HUES64 (cell line): ENCODE data around the gene RPP25L.

Source experiments
- H3K27ac ChIP-seq: 2 replicates; pipeline ENCODE4 v1.7.0; 2013; ENCODE audit warnings: low read depth, low read length, inconsistent platforms
- H3K27me3 ChIP-seq: 2 replicates; pipeline ENCODE4 v1.6.1; 2013; ENCODE audit warnings: mild to moderate bottlenecking, low read length; ENCODE audit not compliant: insufficient read depth
- H3K36me3 ChIP-seq: 2 replicates; pipeline ENCODE4 v1.6.1; 2013; ENCODE audit warnings: mild to moderate bottlenecking, low read length; ENCODE audit not compliant: insufficient read depth
- H3K4me1 ChIP-seq: 2 replicates; pipeline ENCODE4 v1.6.1; 2013; ENCODE audit warnings: mild to moderate bottlenecking, low read length, moderate library complexity; ENCODE audit not compliant: insufficient read depth
- H3K4me3 ChIP-seq: 2 replicates; pipeline ENCODE4 v1.5.1; 2013; ENCODE audit warnings: mild to moderate bottlenecking, low read length, moderate library complexity
- H3K9ac ChIP-seq: 2 replicates; pipeline ENCODE4 v1.6.1; 2013; ENCODE audit warnings: mild to moderate bottlenecking, low read depth, low read length
- H3K9me3 ChIP-seq: 2 replicates; pipeline ENCODE4 v1.6.1; 2013; ENCODE audit warnings: low read depth, low read length; ENCODE audit not compliant: insufficient read depth
- WGBS: fragments of 150-250, 120-280 bp; methylation state at CpG from one replicate; pipeline ENCODE4 v1.1.7; 2013; ENCODE audit warnings: missing lambda C conversion rate; 5-methylcytosine and 5-hydroxymethylcytosine counted together

The RPP25L gene

DNA sequence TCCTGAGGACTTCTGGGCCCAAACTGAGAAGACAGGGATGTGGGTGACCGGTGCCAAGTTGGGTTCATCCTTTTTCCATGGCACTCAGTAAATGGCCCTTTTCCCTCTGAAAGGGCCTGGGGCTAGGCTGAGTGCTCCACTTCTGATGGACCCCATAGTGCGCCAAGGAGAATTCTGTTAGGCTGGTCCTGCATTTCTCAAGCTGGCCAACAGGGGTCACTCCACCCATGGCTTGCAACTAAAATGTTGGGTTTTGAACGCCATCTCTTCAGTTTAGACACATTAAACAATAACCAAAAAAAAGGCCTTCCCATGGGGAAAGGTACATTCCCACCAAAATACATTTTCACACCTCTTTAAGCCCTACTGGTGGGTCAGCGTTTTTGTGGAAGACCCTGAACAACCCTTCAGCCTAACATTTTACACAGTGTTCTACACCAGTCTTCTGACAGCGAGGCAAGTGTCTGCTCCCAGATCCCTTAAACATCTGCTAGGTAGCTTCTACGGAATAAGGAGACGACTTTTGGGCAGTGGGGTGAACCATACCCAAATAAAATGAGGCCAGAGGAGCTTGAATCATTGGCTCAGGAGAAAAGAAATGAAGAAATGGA is 49.7 kb downstream of the RPP25L start:
- Histone ChIP-seq H3K9me3 (no peaks in the 10 kb centered on the region), H3K9ac (no peak overlapping the region), H3K36me3 (no peaks in the 10 kb centered on the region), H3K4me1 (peaks cover 23% of the 10 kb centered on the region), H3K4me3 (no peak overlapping the region), H3K27ac (no peak overlapping the region), H3K27me3 (no peaks in the 10 kb centered on the region; the same call in 1 of the 2 replicates)
- 64% methylated on average over 7 of the region's 7 CpGs for WGBS

DNA sequence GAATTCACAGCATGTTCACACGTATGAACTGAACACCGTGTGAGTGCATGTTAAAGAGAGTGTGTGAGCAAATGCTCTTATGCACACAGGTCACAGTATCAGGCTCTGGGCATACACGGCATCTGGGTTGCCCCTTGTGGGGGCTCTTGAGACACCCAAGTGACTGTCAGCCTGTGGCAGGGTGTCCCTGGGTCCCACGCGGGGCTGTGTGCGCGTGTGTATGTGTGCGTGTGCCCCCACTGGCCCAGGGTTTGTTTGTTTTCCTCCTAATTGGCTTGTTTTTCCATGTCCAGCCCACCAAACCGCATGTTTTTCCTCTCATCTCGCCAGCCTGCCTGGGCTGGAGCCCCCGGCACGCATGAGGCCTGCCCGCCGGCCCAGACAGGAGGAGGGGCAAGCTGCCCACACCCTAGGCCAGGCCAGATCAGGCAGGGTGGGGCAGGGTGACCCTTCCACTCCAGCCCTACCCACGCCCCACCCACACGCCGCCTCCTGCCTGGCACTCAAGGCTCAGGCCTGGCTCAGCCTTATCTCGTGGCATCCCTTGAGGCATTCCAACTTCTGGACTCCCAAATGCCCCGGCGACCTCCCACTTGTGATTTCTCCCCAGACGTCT is 51.2 kb downstream of the RPP25L start:
- H3K27me3 ChIP-seq: no peaks in the 10 kb centered on the region; the same call in 1 of the 2 replicates
- 92% methylated on average over 21 of the region's 21 CpGs for WGBS
- no peak overlapping the region for H3K4me3 ChIP-seq
- H3K27ac ChIP-seq: no peak overlapping the region
- peaks cover 18% of the 10 kb centered on the region for H3K4me1 ChIP-seq
- no peaks in the 10 kb centered on the region for H3K36me3 ChIP-seq
- H3K9ac ChIP-seq: no peak overlapping the region
- H3K9me3 ChIP-seq: no peaks in the 10 kb centered on the region
